ENCODE results near the gene TRPM3. TPM values are rescaled to one million over a fixed set of nuclear protein-coding genes. Genes with fewer than 3 reads are reported as not detected.

The TRPM3 gene
- total RNA-seq, 6 donors from 2014 or later, result 0.10 to 1.0 (median 0.17) TPM; not detected in 1

- Histone ChIP-seq H3K27me3 (no peaks in the 10 kb centered on the region), H3K36me3 (no peaks in the 10 kb centered on the region), H3K27ac (no peak overlapping the region), H3K4me1 (no peaks in the 10 kb centered on the region), H3K9me3 (no peaks in the 10 kb centered on the region), H3K4me3 (no peak overlapping the region)
- ATAC-seq (ENCODE audit: low FRiP score in 2 of 2), result no peak
- TF ChIP-seq POLR2AphosphoS5 (IDR thresholded peaks at IDR 0.05), result no peak
- no peak for TF ChIP-seq CTCF (IDR thresholded peaks at IDR 0.05)
- TF ChIP-seq EP300 (IDR thresholded peaks at IDR 0.05), result no peak
- TF ChIP-seq POLR2A (IDR thresholded peaks at IDR 0.05), result no peak
- 49 to 51% methylated on average over 6 of the region's 6 CpGs for WGBS, 2 donors
- no peak for DNase-seq
Measured at GRCh38 chr9:70696694-70697335, 424.6 kb downstream of the TRPM3 start.

- no peak for DNase-seq
- ATAC-seq (ENCODE audit: low FRiP score in 2 of 2), result no peak
- no peaks in the 10 kb centered on the region for H3K36me3 ChIP-seq
- no peaks in the 10 kb centered on the region for H3K9me3 ChIP-seq
- no peak overlapping the region for H3K4me3 ChIP-seq
- no peak overlapping the region for H3K27ac ChIP-seq
- no peaks in the 10 kb centered on the region for H3K4me1 ChIP-seq
- WGBS, 2 donors, result 82 to 90% methylated on average over 5 of the region's 5 CpGs
- H3K27me3 ChIP-seq, result no peaks in the 10 kb centered on the region
- TF ChIP-seq POLR2A (IDR thresholded peaks at IDR 0.05) (no peak), POLR2AphosphoS5 (IDR thresholded peaks at IDR 0.05) (no peak), EP300 (IDR thresholded peaks at IDR 0.05) (no peak), CTCF (IDR thresholded peaks at IDR 0.05) (no peak)
Measured at GRCh38 chr9:70694758-70695157, 426.7 kb downstream of the TRPM3 start.

- Histone ChIP-seq H3K36me3 (no peaks in the 10 kb centered on the region), H3K9me3 (no peaks in the 10 kb centered on the region), H3K27ac (no peak overlapping the region), H3K4me1 (no peaks in the 10 kb centered on the region), H3K4me3 (no peak overlapping the region), H3K27me3 (no peaks in the 10 kb centered on the region)
- no peak for TF ChIP-seq EP300 (IDR thresholded peaks at IDR 0.05)
- TF ChIP-seq POLR2A (IDR thresholded peaks at IDR 0.05), result no peak
- TF ChIP-seq POLR2AphosphoS5 (IDR thresholded peaks at IDR 0.05), result no peak
- TF ChIP-seq CTCF (IDR thresholded peaks at IDR 0.05), result no peak
- DNase-seq (no peak), ATAC-seq (ENCODE audit: low FRiP score in 2 of 2) (no peak)
- WGBS, 2 donors, result 83 to 85% methylated on average over 1 of the region's 1 CpG
Measured at GRCh38 chr9:70693186-70693585, 428.2 kb downstream of the TRPM3 start.

GRCh38 chr9:70692431-70692830, 429.0 kb downstream of the TRPM3 start:
- Histone ChIP-seq H3K27ac (no peak overlapping the region), H3K4me3 (no peak overlapping the region), H3K36me3 (no peaks in the 10 kb centered on the region), H3K9me3 (no peaks in the 10 kb centered on the region), H3K4me1 (no peaks in the 10 kb centered on the region), H3K27me3 (no peaks in the 10 kb centered on the region)
- ATAC-seq (ENCODE audit: low FRiP score in 2 of 2) (no peak), DNase-seq (no peak)
- 89 to 90% methylated on average over 4 of the region's 4 CpGs for WGBS, 2 donors
- TF ChIP-seq POLR2A (IDR thresholded peaks at IDR 0.05), result no peak
- TF ChIP-seq CTCF (IDR thresholded peaks at IDR 0.05), result no peak
- no peak for TF ChIP-seq EP300 (IDR thresholded peaks at IDR 0.05)
- TF ChIP-seq POLR2AphosphoS5 (IDR thresholded peaks at IDR 0.05), result no peak

GRCh38 chr9:70688704-70689103, 432.7 kb downstream of the TRPM3 start:
- Histone ChIP-seq H3K27ac (no peak overlapping the region), H3K36me3 (no peaks in the 10 kb centered on the region), H3K27me3 (no peaks in the 10 kb centered on the region), H3K4me3 (no peak overlapping the region), H3K9me3 (no peaks in the 10 kb centered on the region), H3K4me1 (no peaks in the 10 kb centered on the region)
- ATAC-seq (ENCODE audit: low FRiP score in 2 of 2) (no peak), DNase-seq (no peak)
- TF ChIP-seq CTCF (IDR thresholded peaks at IDR 0.05) (no peak), POLR2AphosphoS5 (IDR thresholded peaks at IDR 0.05) (no peak)
